Brain microvascular endothelial cell (primary cell): ENCODE data around the gene CTBP2.

ENCODE experiments used
- DNase-seq: peaks from one replicate; pipeline ENCODE4 v3.0.0-alpha.2; 2020
- H3K27ac ChIP-seq: fragments of 250-450 bp; sonication (Bioruptor Pico); 2 replicates; pipeline ENCODE4 v1.5.1; 2020; ENCODE audit warnings: mild to moderate bottlenecking, moderate library complexity
- H3K27me3 ChIP-seq: fragments of 250-450 bp; sonication (Bioruptor Pico); replicated peaks from 2 replicates; pipeline ENCODE4 v1.5.1; 2020; ENCODE audit warnings: mild to moderate bottlenecking
- H3K36me3 ChIP-seq: fragments of 250-450 bp; sonication (Bioruptor Pico); replicated peaks from 2 replicates; pipeline ENCODE4 v1.5.1; 2020; ENCODE audit warnings: mild to moderate bottlenecking
- H3K4me3 ChIP-seq: 2 replicates; pipeline ENCODE4 v1.5.1; 2011; ENCODE audit warnings: low read depth, mild to moderate bottlenecking, control low read depth, low read length, moderate library complexity
- CTCF ChIP-seq: IDR thresholded peaks from 2 replicates; pipeline ENCODE4 v1.5.1; 2011; ENCODE audit warnings: low read depth, mild to moderate bottlenecking, moderate library complexity, low read length, control low read depth, inconsistent platforms; ENCODE audit errors: missing control alignments
- in situ Hi-C: cut with HindIII; loops from 2 replicates; pipeline ENCODE4 v1.10.0; 2017; ENCODE audit warnings: low sequenced_read_pairs, low pct_ligation_motif_present

Gene CTBP2

GRCh38 chr10:125124115-125124487 lies 36.3 kb downstream of the CTBP2 start:
- H3K36me3 ChIP-seq: peaks cover 2% of the 10 kb centered on the region
- H3K27ac ChIP-seq: peak overlapping the region; percentile 87
- H3K27me3 ChIP-seq: no peaks in the 10 kb centered on the region
- H3K4me3 ChIP-seq: peak overlapping the region; percentile 27
- in situ Hi-C loops: no loop called here
- no peak for DNase-seq
- TF ChIP-seq CTCF: no peak

- peak; percentile 87 for DNase-seq
- Histone ChIP-seq H3K27me3 (no peaks in the 10 kb centered on the region), H3K27ac (peak overlapping the region; percentile 87), H3K36me3 (peaks cover 2% of the 10 kb centered on the region), H3K4me3 (peak overlapping the region; percentile 27)
- no peak for TF ChIP-seq CTCF
- in situ Hi-C loops: no loop called here
These were observed 36.8 kb downstream of the CTBP2 start for GRCh38 chr10:125123476-125124114.

- in situ Hi-C loops: no loop called here
- H3K36me3 ChIP-seq: peaks cover 2% of the 10 kb centered on the region
- peak overlapping the region; percentile 87 for H3K27ac ChIP-seq
- H3K4me3 ChIP-seq: no peak overlapping the region
- TF ChIP-seq CTCF: no peak
- DNase-seq: no peak
- no peaks in the 10 kb centered on the region for H3K27me3 ChIP-seq
These were observed 37.8 kb downstream of the CTBP2 start for GRCh38 chr10:125122566-125122965.

- no peak for DNase-seq
- no peak overlapping the region for H3K27ac ChIP-seq
- no peak overlapping the region for H3K4me3 ChIP-seq
- in situ Hi-C loops: no loop called here
- no peak for TF ChIP-seq CTCF
- peaks cover 2% of the 10 kb centered on the region for H3K36me3 ChIP-seq
- no peaks in the 10 kb centered on the region for H3K27me3 ChIP-seq
These were observed 39.4 kb downstream of the CTBP2 start for GRCh38 chr10:125121003-125121402.

GRCh38 chr10:125120053-125120710 lies 40.2 kb downstream of the CTBP2 start:
- H3K27me3 ChIP-seq: no peaks in the 10 kb centered on the region
- H3K4me3 ChIP-seq: no peak overlapping the region
- H3K27ac ChIP-seq: no peak overlapping the region
- TF ChIP-seq CTCF: no peak
- in situ Hi-C loops: no loop called here
- no peak for DNase-seq
- H3K36me3 ChIP-seq: no peaks in the 10 kb centered on the region

- H3K36me3 ChIP-seq: no peaks in the 10 kb centered on the region
These were observed 41.7 kb downstream of the CTBP2 start for GRCh38 chr10:125118701-125119100.

More at GRCh38 chr10:125118701-125119100, 41.7 kb downstream of the CTBP2 start:
- no peak for DNase-seq
- H3K27ac ChIP-seq: no peak overlapping the region
- H3K4me3 ChIP-seq: no peak overlapping the region
- no peak for TF ChIP-seq CTCF
- no peaks in the 10 kb centered on the region for H3K27me3 ChIP-seq
- in situ Hi-C loops: no loop called here
